ENCODE results near the gene TOLLIP. TPM values are rescaled to one million over a fixed set of nuclear protein-coding genes. Genes with fewer than 3 reads are reported as not detected.

The TOLLIP gene
- total RNA-seq, 6 experiments from 2014 or later: 41.4 to 53.6 (median 49.0) TPM

GRCh38 chr11:1303126-1303821, 6.2 kb downstream of the TOLLIP start:
- peaks cover 3% of the 10 kb centered on the region for H3K4me1 Mint-ChIP-seq (ENCODE audit: low read depth)

GRCh38 chr11:1302461-1303125, 6.8 kb downstream of the TOLLIP start:
- H3K27ac Mint-ChIP-seq: no peak overlapping the region; the same call in 1 of the 2 replicates
- H3K4me3 Mint-ChIP-seq: no peak overlapping the region
- H3K27me3 Mint-ChIP-seq (ENCODE audit: insufficient read depth): peaks cover 4% of the 10 kb centered on the region; the same call in 1 of the 2 replicates
- TF ChIP-seq CTCF (IDR thresholded peaks at IDR 0.05): no peak
- 0 out of 2 replicates have a peak, but pooled peaks cover 3% of the 10 kb centered on the region for H3K36me3 Mint-ChIP-seq (ENCODE audit: low read depth)
- no peak for DNase-seq
- H3K4me1 Mint-ChIP-seq (ENCODE audit: low read depth): no peaks in the 10 kb centered on the region
- H3K9me3 Mint-ChIP-seq: no peaks in the 10 kb centered on the region

More at GRCh38 chr11:1303126-1303821, 6.2 kb downstream of the TOLLIP start:
- peak; percentile 42 for TF ChIP-seq CTCF (IDR thresholded peaks at IDR 0.05)
- no peak for DNase-seq
- Mint-ChIP-seq H3K36me3 (ENCODE audit: low read depth) (0 out of 2 replicates have a peak, but pooled peaks cover 3% of the 10 kb centered on the region), H3K9me3 (no peaks in the 10 kb centered on the region), H3K4me3 (no peak overlapping the region), H3K27me3 (ENCODE audit: insufficient read depth) (peaks cover 4% of the 10 kb centered on the region; the same call in 1 of the 2 replicates), H3K27ac (no peak overlapping the region; the same call in 1 of the 2 replicates)

GRCh38 chr11:1302041-1302460, 7.4 kb downstream of the TOLLIP start:
- Mint-ChIP-seq H3K4me1 (ENCODE audit: low read depth) (no peaks in the 10 kb centered on the region), H3K27ac (no peak overlapping the region), H3K4me3 (no peak overlapping the region), H3K9me3 (no peaks in the 10 kb centered on the region), H3K27me3 (ENCODE audit: insufficient read depth) (peaks cover 1% of the 10 kb centered on the region; the same call in 1 of the 2 replicates), H3K36me3 (ENCODE audit: low read depth) (0 out of 2 replicates have a peak, but pooled peaks cover 3% of the 10 kb centered on the region)
- DNase-seq: no peak
- TF ChIP-seq CTCF (IDR thresholded peaks at IDR 0.05): no peak

GRCh38 chr11:1301220-1302000, 8.0 kb downstream of the TOLLIP start:
- Mint-ChIP-seq H3K36me3 (ENCODE audit: low read depth) (0 out of 2 replicates have a peak, but pooled peaks cover 3% of the 10 kb centered on the region), H3K4me3 (no peak overlapping the region), H3K27ac (no peak overlapping the region), H3K27me3 (ENCODE audit: insufficient read depth) (0 out of 2 replicates have a peak, but pooled peaks cover 1% of the 10 kb centered on the region), H3K9me3 (no peaks in the 10 kb centered on the region), H3K4me1 (ENCODE audit: low read depth) (no peaks in the 10 kb centered on the region)
- DNase-seq: no peak
- TF ChIP-seq CTCF (IDR thresholded peaks at IDR 0.05): no peak

- no peak overlapping the region for H3K4me3 Mint-ChIP-seq
- H3K36me3 Mint-ChIP-seq (ENCODE audit: low read depth): peaks cover 3% of the 10 kb centered on the region; the same call in 1 of the 2 replicates
- no peak for TF ChIP-seq CTCF (IDR thresholded peaks at IDR 0.05)
- no peak for DNase-seq
- H3K4me1 Mint-ChIP-seq (ENCODE audit: low read depth): no peaks in the 10 kb centered on the region
- 0 out of 2 replicates have a peak, but pooled peaks cover 1% of the 10 kb centered on the region for H3K27me3 Mint-ChIP-seq (ENCODE audit: insufficient read depth)
- H3K9me3 Mint-ChIP-seq: no peaks in the 10 kb centered on the region
- H3K27ac Mint-ChIP-seq: no peak overlapping the region
These were observed 8.8 kb downstream of the TOLLIP start for GRCh38 chr11:1300569-1301187.
